Measurements from ENCODE around the gene CLTCL1.

GRCh38 chr22:19148417-19149046 lies 143.0 kb downstream of the CLTCL1 start:
- TF ChIP-seq CTCF (IDR thresholded peaks at IDR 0.05): no peak
- TF ChIP-seq ZFX (IDR thresholded peaks at IDR 0.05; ENCODE audit: borderline replicate concordance): no peak
